ENCODE measurements around the gene RUBCN.
"Not testable (repeated sequence)": the region's sequence is repeated elsewhere in the genome, so short reads cannot be mapped to it uniquely, and the experiment has no call there.

The RUBCN gene

DNA sequence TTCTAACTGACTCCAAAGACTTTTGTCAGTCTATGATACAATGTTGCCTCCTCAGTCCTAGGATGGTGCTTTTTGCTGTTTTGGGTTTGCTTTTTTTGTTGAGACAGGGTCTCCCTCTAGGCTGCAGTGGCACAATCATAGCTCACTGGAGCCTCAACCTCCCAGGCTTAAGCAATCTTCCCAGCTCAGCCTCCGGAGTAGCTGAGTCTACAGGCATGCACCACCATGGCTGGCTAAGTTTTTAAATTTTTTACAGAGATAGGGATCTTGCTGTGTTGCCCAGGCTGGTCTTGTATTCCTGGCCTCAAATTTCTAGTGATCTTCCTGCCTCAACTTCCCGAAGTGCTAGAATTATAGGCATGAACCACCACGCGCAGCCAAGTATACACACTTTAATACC, 22.5 kb downstream of the RUBCN start:
- no peak overlapping the region for H3K4me3 Mint-ChIP-seq
- H3K27ac Mint-ChIP-seq, result peak overlapping the region; percentile 61
- H3K9me3 Mint-ChIP-seq, result peaks cover 14% of the 10 kb centered on the region
- peaks cover 47% of the 10 kb centered on the region for H3K36me3 Mint-ChIP-seq (ENCODE audit: low read depth)
- TF ChIP-seq, protein P1, sequence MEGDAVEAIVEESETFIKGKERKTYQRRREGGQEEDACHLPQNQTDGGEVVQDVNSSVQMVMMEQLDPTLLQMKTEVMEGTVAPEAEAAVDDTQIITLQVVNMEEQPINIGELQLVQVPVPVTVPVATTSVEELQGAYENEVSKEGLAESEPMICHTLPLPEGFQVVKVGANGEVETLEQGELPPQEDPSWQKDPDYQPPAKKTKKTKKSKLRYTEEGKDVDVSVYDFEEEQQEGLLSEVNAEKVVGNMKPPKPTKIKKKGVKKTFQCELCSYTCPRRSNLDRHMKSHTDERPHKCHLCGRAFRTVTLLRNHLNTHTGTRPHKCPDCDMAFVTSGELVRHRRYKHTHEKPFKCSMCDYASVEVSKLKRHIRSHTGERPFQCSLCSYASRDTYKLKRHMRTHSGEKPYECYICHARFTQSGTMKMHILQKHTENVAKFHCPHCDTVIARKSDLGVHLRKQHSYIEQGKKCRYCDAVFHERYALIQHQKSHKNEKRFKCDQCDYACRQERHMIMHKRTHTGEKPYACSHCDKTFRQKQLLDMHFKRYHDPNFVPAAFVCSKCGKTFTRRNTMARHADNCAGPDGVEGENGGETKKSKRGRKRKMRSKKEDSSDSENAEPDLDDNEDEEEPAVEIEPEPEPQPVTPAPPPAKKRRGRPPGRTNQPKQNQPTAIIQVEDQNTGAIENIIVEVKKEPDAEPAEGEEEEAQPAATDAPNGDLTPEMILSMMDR (IDR thresholded peaks at IDR 0.05), result no peak
- H3K27me3 Mint-ChIP-seq (ENCODE audit: low read depth, poor library complexity), result peaks cover 6% of the 10 kb centered on the region
- H3K4me1 Mint-ChIP-seq, result peaks cover 28% of the 10 kb centered on the region
- DNase-seq, result no peak

DNA sequence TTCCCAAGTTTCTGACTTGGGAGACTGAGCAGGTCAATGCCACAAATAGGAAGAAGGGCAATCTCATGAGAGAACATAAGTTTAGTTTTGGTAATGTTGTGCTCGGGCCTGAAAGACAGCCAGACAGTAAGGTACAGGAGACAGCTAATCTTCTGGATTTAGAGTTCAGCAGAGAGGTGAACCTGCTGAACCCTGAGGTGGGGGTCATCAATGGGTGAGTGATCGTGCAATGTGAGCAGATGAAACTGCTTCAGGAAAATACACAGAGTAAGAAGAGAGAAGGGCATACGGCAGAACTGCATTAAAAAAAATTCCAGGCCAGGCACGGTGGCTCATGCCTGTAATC, 23.3 kb downstream of the RUBCN start:
- peak; percentile 9 for DNase-seq
- Mint-ChIP-seq H3K36me3 (ENCODE audit: low read depth) (peaks cover 53% of the 10 kb centered on the region), H3K4me1 (peaks cover 28% of the 10 kb centered on the region), H3K27ac (peak overlapping the region; percentile 96), H3K27me3 (ENCODE audit: low read depth, poor library complexity) (peaks cover 6% of the 10 kb centered on the region), H3K9me3 (peaks cover 14% of the 10 kb centered on the region), H3K4me3 (no peak overlapping the region)
- TF ChIP-seq, protein P1 (IDR thresholded peaks at IDR 0.05), result no peak

DNA sequence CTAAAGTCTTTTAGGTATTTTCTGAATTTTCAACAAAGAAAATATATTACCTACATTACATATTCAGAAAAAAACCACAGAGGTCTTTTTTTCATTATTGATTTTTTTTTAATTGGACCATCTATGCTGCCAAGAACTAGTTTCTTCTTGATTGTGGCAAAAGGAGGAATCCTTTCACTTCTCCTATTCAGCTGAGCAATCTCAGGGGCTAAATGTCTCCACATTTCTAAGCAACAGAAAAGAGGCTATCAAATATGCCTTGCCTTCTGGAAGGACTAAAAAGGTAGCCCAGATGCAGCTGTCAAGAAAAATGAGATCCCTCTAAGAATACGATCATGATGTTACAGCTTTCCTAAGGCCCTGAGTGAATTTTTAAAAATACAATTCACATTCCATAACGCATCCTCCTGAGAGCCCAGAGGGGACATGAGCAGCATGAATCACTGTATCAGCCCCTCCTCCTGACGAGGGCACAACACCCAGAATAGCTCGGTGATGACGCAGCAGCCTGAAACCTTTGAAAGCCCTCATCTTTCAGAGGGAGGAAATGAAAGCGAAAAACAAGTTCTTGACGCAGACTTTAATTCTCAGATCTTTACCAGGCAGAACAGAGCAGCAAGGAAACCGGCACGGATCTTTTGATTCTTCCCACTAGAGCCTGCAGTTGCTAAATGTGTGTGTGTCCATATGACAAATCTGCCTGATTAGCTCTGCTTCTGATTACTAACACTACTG, 24.6 kb downstream of the RUBCN start:
- Mint-ChIP-seq H3K36me3 (ENCODE audit: low read depth) (peaks cover 41% of the 10 kb centered on the region), H3K4me1 (peaks cover 28% of the 10 kb centered on the region), H3K9me3 (peaks cover 14% of the 10 kb centered on the region), H3K27ac (peak overlapping the region; percentile 78), H3K4me3 (peak overlapping the region; percentile 58), H3K27me3 (ENCODE audit: low read depth, poor library complexity) (peaks cover 6% of the 10 kb centered on the region)
- TF ChIP-seq, protein P1 (IDR thresholded peaks at IDR 0.05), result no peak
- DNase-seq, result peak; percentile 23

DNA sequence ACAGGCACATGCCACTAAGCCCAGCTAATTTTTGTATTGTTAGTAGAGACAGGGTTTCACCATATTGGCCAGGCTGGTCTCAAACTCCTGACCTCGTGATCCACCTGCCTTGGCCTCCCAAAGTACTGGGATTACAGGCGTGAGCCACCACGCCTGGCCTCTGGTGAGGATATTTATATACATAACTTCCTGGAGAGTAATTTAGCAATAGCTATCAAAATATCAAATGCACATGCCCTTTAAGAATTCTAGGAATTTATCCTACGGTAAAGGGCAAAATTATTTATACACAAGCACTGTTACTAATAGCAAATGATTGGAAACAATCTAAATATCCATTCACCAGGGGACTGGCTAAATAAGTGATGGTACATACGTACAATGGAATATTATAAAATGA, 25.7 kb downstream of the RUBCN start:
- H3K4me1 Mint-ChIP-seq, result peaks cover 28% of the 10 kb centered on the region
- H3K27me3 Mint-ChIP-seq (ENCODE audit: low read depth, poor library complexity); H3K4me3 Mint-ChIP-seq; H3K27ac Mint-ChIP-seq; DNase-seq: not testable (repeated sequence)
- H3K36me3 Mint-ChIP-seq (ENCODE audit: low read depth), result peaks cover 34% of the 10 kb centered on the region
- H3K9me3 Mint-ChIP-seq, result peaks cover 10% of the 10 kb centered on the region

DNA sequence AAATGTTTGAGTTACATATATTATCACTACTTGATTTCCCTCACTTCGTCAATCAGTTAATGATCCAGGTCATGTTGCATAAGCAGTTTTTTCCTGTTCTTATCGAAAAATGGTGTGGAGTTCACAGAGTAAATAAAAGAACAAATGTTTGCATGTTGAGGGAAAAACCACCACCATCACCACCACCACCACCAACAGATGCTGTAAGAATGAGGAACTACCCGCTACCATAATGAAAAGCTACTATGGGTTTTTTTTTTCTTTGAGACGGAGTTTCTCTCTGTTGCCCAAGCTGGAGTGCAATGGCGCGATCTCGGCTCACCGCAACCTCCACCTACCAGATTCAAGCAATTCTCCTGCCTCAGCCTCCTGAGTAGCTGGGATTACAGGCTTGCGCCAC, 27.6 kb downstream of the RUBCN start:
- Mint-ChIP-seq H3K4me3 (no peak overlapping the region), H3K4me1 (peaks cover 23% of the 10 kb centered on the region), H3K9me3 (peaks cover 10% of the 10 kb centered on the region), H3K36me3 (ENCODE audit: low read depth) (peaks cover 28% of the 10 kb centered on the region), H3K27me3 (ENCODE audit: low read depth, poor library complexity) (no peaks in the 10 kb centered on the region), H3K27ac (no peak overlapping the region)
- TF ChIP-seq, protein P1 (IDR thresholded peaks at IDR 0.05), result no peak
- DNase-seq, result no peak

DNA sequence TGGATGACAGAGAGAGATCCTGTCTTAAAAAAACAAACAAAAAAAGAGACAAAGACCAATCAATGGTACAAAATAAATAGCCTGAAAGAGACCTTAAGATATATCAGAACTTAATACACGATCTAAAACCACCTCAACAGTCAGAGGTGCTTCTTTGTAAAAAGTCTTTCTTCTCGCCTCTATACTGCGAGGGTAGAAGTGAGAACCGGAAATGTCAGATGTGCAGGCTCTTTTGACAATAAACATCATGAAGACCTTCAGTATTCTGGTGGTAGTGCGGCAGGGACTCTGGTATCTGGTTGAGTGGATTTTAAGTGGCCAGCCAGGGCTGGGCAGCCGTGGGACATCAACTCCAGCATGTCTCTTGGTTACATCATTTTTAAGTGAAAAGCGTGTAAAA, 30.0 kb downstream of the RUBCN start:
- no peaks in the 10 kb centered on the region for H3K27me3 Mint-ChIP-seq (ENCODE audit: low read depth, poor library complexity)
- TF ChIP-seq, protein P1 (IDR thresholded peaks at IDR 0.05), result no peak
- H3K9me3 Mint-ChIP-seq, result peaks cover 10% of the 10 kb centered on the region
- H3K4me3 Mint-ChIP-seq, result no peak overlapping the region
- H3K27ac Mint-ChIP-seq, result no peak overlapping the region
- no peaks in the 10 kb centered on the region for H3K4me1 Mint-ChIP-seq
- H3K36me3 Mint-ChIP-seq (ENCODE audit: low read depth), result peaks cover 35% of the 10 kb centered on the region
- DNase-seq, result no peak

All from nephron progenitor cell (in vitro differentiated cells).